ENCODE measurements around the gene DENND1A. TPM values are rescaled to one million over a fixed set of nuclear protein-coding genes. Genes with fewer than 3 reads are reported as not detected.

DENND1A gene
- total RNA-seq, 1 donor from 2014 or later: 23.0 TPM

- Histone ChIP-seq H3K36me3 (no peaks in the 10 kb centered on the region), H3K27me3 (ENCODE audit: low read depth) (no peaks in the 10 kb centered on the region), H3K9me3 (no peaks in the 10 kb centered on the region), H3K27ac (no peak overlapping the region), H3K4me1 (no peaks in the 10 kb centered on the region), H3K4me3 (no peak overlapping the region)
- no peak for ATAC-seq
- intact Hi-C loops (cut with DNase I): no loop called here
- TF ChIP-seq CTCF (IDR thresholded peaks at IDR 0.05): no peak
- DNase-seq: no peak
Measured at GRCh38 chr9:123606141-123606540, 323.8 kb downstream of the DENND1A start.

- Histone ChIP-seq H3K27ac (no peak overlapping the region), H3K36me3 (no peaks in the 10 kb centered on the region), H3K27me3 (ENCODE audit: low read depth) (no peaks in the 10 kb centered on the region), H3K9me3 (no peaks in the 10 kb centered on the region), H3K4me1 (no peaks in the 10 kb centered on the region), H3K4me3 (no peak overlapping the region)
- intact Hi-C loops (cut with DNase I): no loop called here
- DNase-seq (no peak), ATAC-seq (no peak)
- no peak for TF ChIP-seq CTCF (IDR thresholded peaks at IDR 0.05)
Measured at GRCh38 chr9:123605286-123605685, 324.6 kb downstream of the DENND1A start.

GRCh38 chr9:123604861-123605260 lies 325.1 kb downstream of the DENND1A start:
- intact Hi-C loops (cut with DNase I): no loop called here
- no peak overlapping the region for H3K4me3 ChIP-seq
- H3K36me3 ChIP-seq: no peaks in the 10 kb centered on the region
- H3K27me3 ChIP-seq (ENCODE audit: low read depth): no peaks in the 10 kb centered on the region
- no peak for DNase-seq
- H3K27ac ChIP-seq: no peak overlapping the region
- H3K4me1 ChIP-seq: no peaks in the 10 kb centered on the region
- no peak for ATAC-seq
- H3K9me3 ChIP-seq: no peaks in the 10 kb centered on the region
- no peak for TF ChIP-seq CTCF (IDR thresholded peaks at IDR 0.05)

GRCh38 chr9:123601828-123602227 lies 328.1 kb downstream of the DENND1A start:
- TF ChIP-seq CTCF (IDR thresholded peaks at IDR 0.05): no peak
- intact Hi-C loops (cut with DNase I): no loop called here
- Histone ChIP-seq H3K36me3 (no peaks in the 10 kb centered on the region), H3K4me1 (no peaks in the 10 kb centered on the region), H3K27ac (no peak overlapping the region), H3K9me3 (no peaks in the 10 kb centered on the region), H3K4me3 (no peak overlapping the region), H3K27me3 (ENCODE audit: low read depth) (no peaks in the 10 kb centered on the region)
- no peak for DNase-seq
- no peak for ATAC-seq

- H3K4me3 ChIP-seq: no peak overlapping the region
- no peaks in the 10 kb centered on the region for H3K27me3 ChIP-seq (ENCODE audit: low read depth)
- H3K36me3 ChIP-seq: no peaks in the 10 kb centered on the region
- H3K9me3 ChIP-seq: no peaks in the 10 kb centered on the region
- no peak for TF ChIP-seq CTCF (IDR thresholded peaks at IDR 0.05)
- DNase-seq: no peak
- no peaks in the 10 kb centered on the region for H3K4me1 ChIP-seq
- no peak overlapping the region for H3K27ac ChIP-seq
- no peak for ATAC-seq
- intact Hi-C loops (cut with DNase I): no loop called here
Measured at GRCh38 chr9:123599781-123600180, 330.1 kb downstream of the DENND1A start.

Measured in lower lobe of right lung (tissue), 2 donors.